Measurements from ENCODE around the gene TFCP2L1.

GRCh38 chr2:121294881-121295840 is 10.2 kb upstream of the TFCP2L1 start:
- no peak for TF ChIP-seq POLR2A (IDR thresholded peaks at IDR 0.05; ENCODE audit: low read length)
- no peak for TF ChIP-seq GATA1 (IDR thresholded peaks at IDR 0.05; ENCODE audit: low read depth, low read length)
